NT2/D1 (cell line): ENCODE measurements around the gene RAB40C.

Experiments used
- SUZ12 ChIP-seq: IDR thresholded peaks from 2 replicates; pipeline ENCODE4 v1.6.1; 2011; ENCODE audit not compliant: insufficient read length, insufficient read depth; ENCODE audit errors: extremely low read depth
- YY1 ChIP-seq: IDR thresholded peaks from 2 replicates; pipeline ENCODE4 v1.6.1; 2011; ENCODE audit not compliant: insufficient read length, insufficient read depth
- ZNF274 ChIP-seq: IDR thresholded peaks from 2 replicates; pipeline ENCODE4 v1.6.1; 2011; ENCODE audit warnings: mild to moderate bottlenecking, low read depth, low read length

- no peak for TF ChIP-seq YY1
- no peak for TF ChIP-seq ZNF274
- TF ChIP-seq SUZ12: no peak
Observed at GRCh38 chr16:662095-662494, 72.2 kb downstream of the RAB40C start.
